NB4 (cell line): ENCODE data around the gene BRAT1.

Source experiments
- CTCF ChIP-seq: IDR thresholded peaks from one replicate; pipeline ENCODE4 v1.5.1; 2012; ENCODE audit warnings: low read depth, low read length
- MAX ChIP-seq: IDR thresholded peaks from 2 replicates; pipeline ENCODE4 v1.6.1; 2011; ENCODE audit warnings: low read depth, low read length
- MYC ChIP-seq: IDR thresholded peaks from 2 replicates; pipeline ENCODE4 v1.6.1; 2011; ENCODE audit warnings: low read depth, low read length
- POLR2A ChIP-seq: IDR thresholded peaks from 2 replicates; pipeline ENCODE4 v1.6.1; 2011; ENCODE audit warnings: mild to moderate bottlenecking; ENCODE audit not compliant: insufficient read length; ENCODE audit errors: extremely low read depth

- TF ChIP-seq MAX, result no peak
- no peak for TF ChIP-seq POLR2A
- TF ChIP-seq CTCF, result no peak
- TF ChIP-seq MYC, result no peak
Measured at GRCh38 chr7:2570021-2570420, 14.7 kb upstream of the BRAT1 start.
